SK-MEL-5 (cell line): ENCODE data around the gene TCEANC. TPM values are rescaled to one million over a fixed set of nuclear protein-coding genes. Genes with fewer than 3 reads are reported as not detected.

Experiments
- DNase-seq: peaks from one replicate; pipeline ENCODE4 v3.0.0-alpha.2; 2016; ENCODE audit warnings: low read depth, low spot score
- in situ Hi-C: cut with HindIII; loops from 2 replicates; pipeline ENCODE4 v1.10.0; 2016; ENCODE audit warnings: low sequenced_read_pairs, high pct_unique_total_duplicates, low pct_unique_long_range_greater_than_20kb
- total RNA-seq: library from RNA; depleted of rRNA; stranded (reverse); fragments of >200 nt; shearing (Covaris generic); gene quantifications from 2 replicates; pipeline ENCODE4 v1.2.3, GENCODE V29; 2014; rRNA removed

TCEANC gene
- total RNA-seq, 1 experiment from 2014 or later: 4.1 TPM

DNA sequence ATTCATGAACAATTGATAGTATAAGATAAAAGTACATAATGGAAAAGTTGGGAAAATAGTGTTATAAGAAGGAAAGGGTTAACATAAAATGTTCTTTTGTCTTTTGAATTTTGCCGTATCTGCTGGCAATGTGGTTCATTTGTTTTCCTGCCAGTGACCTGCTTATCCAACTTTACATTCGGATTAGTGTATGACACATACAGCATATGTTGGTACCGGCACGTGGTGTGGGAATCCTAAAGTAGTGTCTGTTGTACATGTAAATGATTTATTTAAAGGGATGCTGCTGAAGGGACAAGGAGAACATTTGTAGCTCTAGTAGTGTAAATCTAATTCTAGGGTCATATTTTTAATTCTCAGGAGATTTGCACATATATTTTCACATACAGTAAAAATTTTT lies 47.4 kb downstream of the TCEANC start:
- in situ Hi-C loops: no loop called here
- DNase-seq: no peak

DNA sequence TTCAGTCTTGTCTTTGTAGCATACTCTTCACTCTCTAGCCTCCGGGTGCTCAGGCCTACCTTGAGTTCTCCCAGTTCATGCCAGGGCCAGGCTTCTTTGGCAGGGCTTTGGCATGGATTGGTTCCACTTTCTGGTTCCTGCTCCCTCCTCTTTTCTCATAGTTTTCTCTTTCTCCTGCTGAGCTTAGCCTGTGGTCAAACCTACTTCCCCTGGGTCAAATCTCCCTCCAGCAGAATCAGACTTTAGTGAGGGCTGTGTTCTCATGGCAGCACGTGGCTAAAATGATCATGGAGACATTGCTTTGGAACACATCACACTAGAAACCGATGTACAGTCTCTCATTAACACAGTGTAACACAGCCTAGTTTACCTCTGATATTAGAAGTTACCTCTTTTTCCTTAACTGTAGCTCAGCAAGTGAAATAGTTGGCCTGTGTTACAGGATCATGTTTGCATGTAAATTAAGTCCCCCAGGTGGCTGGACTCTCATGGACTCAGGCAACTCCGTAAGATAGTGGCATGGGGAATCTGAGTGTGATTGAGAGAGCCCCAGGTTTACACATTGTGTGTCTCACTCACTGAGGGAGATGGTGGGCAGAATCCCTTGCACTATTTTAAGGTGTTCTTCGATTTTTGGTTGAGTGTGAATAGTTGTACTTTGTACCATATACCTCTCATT lies 49.3 kb downstream of the TCEANC start:
- no peak for DNase-seq
- in situ Hi-C loops: no loop called here

DNA sequence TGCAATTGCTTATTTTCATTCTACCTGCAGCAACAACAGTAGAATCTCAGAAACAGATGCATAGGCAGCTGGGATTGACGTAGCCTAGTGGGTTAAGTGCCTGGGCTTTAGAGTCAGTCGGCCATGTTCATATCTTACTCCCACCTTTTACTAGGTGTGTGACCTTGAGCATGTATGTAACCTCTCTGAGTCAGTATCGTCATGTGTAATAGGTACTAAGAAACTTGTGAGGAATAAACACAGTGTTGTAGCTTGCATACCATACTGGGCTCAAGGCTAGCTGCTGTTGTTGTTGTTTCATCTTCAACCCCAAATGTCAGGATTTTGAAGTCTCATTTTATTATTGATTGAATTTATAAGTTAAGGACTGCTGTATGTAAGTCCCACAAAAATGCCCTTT lies 50.2 kb downstream of the TCEANC start:
- in situ Hi-C loops: no loop called here

DNA sequence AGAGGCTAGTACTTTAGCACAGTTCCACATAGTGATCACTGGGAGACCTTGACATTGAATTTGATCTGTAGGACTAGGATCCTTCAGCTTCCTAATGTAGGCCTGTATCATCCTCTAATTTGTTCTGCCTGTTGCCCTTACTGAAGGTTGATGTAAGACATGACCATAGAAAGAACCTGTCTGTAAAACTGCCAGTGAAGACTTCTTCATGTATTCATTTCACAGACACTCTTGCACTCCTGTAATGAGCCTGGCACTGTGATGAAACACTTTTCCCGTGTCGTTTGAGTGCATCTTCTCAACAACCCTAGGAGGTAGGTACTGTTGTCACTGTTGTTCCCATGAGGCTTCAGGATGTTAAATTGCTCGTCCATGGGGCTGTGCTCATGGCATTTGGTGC lies 50.6 kb downstream of the TCEANC start:
- DNase-seq: no peak
- in situ Hi-C loops: no loop called here

More for the DNA sequence above, 50.2 kb downstream of the TCEANC start:
- DNase-seq: no peak

DNA sequence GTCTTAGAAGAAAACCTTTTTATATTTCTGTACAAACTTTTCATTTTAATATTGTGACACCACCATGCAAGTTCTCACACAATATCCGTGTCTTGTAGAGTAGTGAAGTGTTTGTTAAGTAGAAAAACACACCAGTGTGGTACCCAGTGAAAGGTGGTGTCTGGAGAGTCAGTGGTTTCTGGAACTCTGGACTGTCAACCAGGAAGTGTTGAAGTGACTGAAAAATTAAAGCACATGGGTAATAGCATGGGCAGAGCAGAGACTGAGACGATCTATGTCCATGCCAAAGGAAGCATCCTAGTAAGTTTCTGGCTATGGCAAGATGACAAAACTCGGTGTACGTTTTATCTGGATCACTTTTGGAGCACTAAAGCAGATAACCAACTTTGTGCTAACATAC lies 58.2 kb downstream of the TCEANC start:
- in situ Hi-C loops: no loop called here
- no peak for DNase-seq

Other genes starting within 250 kb of the TCEANC start
- gene EGFL6, start 83.5 kb upstream of the TCEANC start, total RNA-seq: not detected in 2 replicates
- gene RAB9A, start 36.0 kb downstream of the TCEANC start, total RNA-seq: 69.0 and 73.4 TPM in 2 replicates
- gene TRAPPC2, start 81.5 kb downstream of the TCEANC start, total RNA-seq: 15.6 and 19.0 TPM in 2 replicates
- gene OFD1, start 81.6 kb downstream of the TCEANC start, total RNA-seq: 12.7 and 14.1 TPM in 2 replicates
- gene GPM6B, start 164.0 kb downstream of the TCEANC start, total RNA-seq: 231 and 232 TPM in 2 replicates